ENCODE results near the gene CLTB. TPM values are rescaled to one million over a fixed set of nuclear protein-coding genes. Genes with fewer than 3 reads are reported as not detected.
A peak's percentile ranks its signal among the peaks of the same experiment; 100 is the strongest.

The CLTB gene
- total RNA-seq, 1 donor from 2014 or later = 117 TPM

DNA sequence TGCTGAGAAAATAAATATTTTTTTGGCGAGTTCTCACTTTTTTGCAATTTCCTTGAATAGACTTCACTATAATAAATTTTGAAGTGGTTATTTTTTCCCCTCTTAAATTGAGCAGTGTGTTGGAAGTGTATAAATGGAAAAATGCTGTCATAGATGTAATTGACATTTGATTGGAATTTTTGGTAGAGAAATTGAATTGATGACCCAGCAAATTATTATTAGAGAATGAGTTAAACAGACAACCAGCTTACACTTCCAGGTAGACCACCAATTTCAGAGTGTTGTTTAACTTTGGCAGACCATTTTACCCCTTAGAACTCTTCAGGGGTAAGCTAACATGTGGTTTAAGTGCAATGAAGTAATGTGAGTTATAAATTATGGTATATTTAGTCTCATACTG lies 33.7 kb upstream of the CLTB start:
- H3K4me1 Mint-ChIP-seq (ENCODE audit: low read depth, unreplicated experiment) = peaks cover 2% of the 10 kb centered on the region
- TF ChIP-seq EZH2 (IDR thresholded peaks at IDR 0.05; ENCODE audit: insufficient read depth, low read length) = no peak
- TF ChIP-seq, protein P1, sequence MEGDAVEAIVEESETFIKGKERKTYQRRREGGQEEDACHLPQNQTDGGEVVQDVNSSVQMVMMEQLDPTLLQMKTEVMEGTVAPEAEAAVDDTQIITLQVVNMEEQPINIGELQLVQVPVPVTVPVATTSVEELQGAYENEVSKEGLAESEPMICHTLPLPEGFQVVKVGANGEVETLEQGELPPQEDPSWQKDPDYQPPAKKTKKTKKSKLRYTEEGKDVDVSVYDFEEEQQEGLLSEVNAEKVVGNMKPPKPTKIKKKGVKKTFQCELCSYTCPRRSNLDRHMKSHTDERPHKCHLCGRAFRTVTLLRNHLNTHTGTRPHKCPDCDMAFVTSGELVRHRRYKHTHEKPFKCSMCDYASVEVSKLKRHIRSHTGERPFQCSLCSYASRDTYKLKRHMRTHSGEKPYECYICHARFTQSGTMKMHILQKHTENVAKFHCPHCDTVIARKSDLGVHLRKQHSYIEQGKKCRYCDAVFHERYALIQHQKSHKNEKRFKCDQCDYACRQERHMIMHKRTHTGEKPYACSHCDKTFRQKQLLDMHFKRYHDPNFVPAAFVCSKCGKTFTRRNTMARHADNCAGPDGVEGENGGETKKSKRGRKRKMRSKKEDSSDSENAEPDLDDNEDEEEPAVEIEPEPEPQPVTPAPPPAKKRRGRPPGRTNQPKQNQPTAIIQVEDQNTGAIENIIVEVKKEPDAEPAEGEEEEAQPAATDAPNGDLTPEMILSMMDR (IDR thresholded peaks at IDR 0.05; ENCODE audit: insufficient read depth, low read depth, low read length) = no peak
- no peaks in the 10 kb centered on the region for H3K27me3 ChIP-seq (ENCODE audit: insufficient read depth, low read length)
- peaks cover 35% of the 10 kb centered on the region for H4K20me1 ChIP-seq (ENCODE audit: insufficient read depth, low read length)
- H3K4me3 Mint-ChIP-seq (ENCODE audit: unreplicated experiment) = peak overlapping the region; percentile 99
- H3K4me3 ChIP-seq (ENCODE audit: insufficient read depth, low read depth, low read length) = peak overlapping the region; percentile 98
- no peaks in the 10 kb centered on the region for H3K27me3 Mint-ChIP-seq (ENCODE audit: low read depth, unreplicated experiment)
- H3K9ac ChIP-seq (ENCODE audit: low read length) = no peak overlapping the region
- H3K36me3 Mint-ChIP-seq (ENCODE audit: low read depth, unreplicated experiment) = peaks cover 2% of the 10 kb centered on the region
- peaks cover 12% of the 10 kb centered on the region for H3K4me1 ChIP-seq (ENCODE audit: insufficient read depth, low read length)
- no peak for FAIRE-seq
- H3K9me3 Mint-ChIP-seq (ENCODE audit: unreplicated experiment) = no peaks in the 10 kb centered on the region
- H3K27ac Mint-ChIP-seq (ENCODE audit: unreplicated experiment) = no peak overlapping the region
- peak overlapping the region; percentile 96 for H3K4me2 ChIP-seq (ENCODE audit: low read length)
- H2AFZ ChIP-seq (ENCODE audit: low read depth, low read length) = no peak overlapping the region
- DNase-seq (ENCODE audit: low read depth) = no peak
- no peaks in the 10 kb centered on the region for H3K9me3 ChIP-seq (ENCODE audit: insufficient read depth, low read depth, low read length)
- H3K36me3 ChIP-seq (ENCODE audit: insufficient read depth, low read length) = peaks cover 3% of the 10 kb centered on the region
- H3K27ac ChIP-seq (ENCODE audit: low read depth, low read length) = no peak overlapping the region
- H3K79me2 ChIP-seq (ENCODE audit: insufficient read depth, low read length) = peaks cover 57% of the 10 kb centered on the region

DNA sequence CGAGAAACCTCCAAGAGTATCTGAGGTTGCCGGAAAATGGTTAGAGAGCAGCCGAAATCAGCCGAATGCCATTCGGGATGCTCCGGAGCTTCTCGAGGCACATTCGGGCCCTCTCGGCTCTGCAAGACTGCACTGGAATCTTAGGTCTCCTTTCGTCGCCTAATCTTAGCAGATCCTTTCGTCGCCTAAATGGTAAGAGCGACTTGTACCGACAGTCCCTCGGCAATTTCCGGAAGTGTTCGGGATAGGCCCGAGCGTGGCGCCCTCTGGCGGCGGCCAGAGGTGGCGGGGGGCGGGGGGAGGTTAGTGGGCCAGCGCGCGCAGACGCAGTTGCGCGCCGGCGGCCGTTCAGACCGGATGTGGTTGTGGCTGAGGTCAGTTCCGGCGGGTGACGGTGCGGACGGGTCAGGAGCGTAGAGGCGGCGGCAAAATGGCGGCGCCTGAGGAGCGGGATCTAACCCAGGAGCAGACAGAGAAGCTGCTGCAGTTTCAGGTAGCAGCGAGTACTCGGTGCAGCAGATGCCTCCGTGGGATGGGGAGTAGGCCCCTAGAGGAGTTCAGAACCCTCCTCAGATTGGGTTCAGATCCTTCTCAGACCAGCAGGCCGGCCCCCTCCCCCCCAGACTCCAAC lies 31.8 kb upstream of the CLTB start, which contains the start of gene FAF2:
FAF2 (plus strand) TSS at position 408 of the 631 bp plus-strand sequence; CDS start at position 431, 23 bp downstream.
- no peaks in the 10 kb centered on the region for H3K27me3 Mint-ChIP-seq (ENCODE audit: low read depth, unreplicated experiment)
- peak within 1 kb of the TSS; percentile 97 for H3K27ac ChIP-seq (ENCODE audit: low read depth, low read length)
- peaks cover 12% of the 10 kb centered on the region for H3K4me1 ChIP-seq (ENCODE audit: insufficient read depth, low read length)
- peak within 1 kb of the TSS; percentile 91 for H2AFZ ChIP-seq (ENCODE audit: low read depth, low read length)
- H3K9ac ChIP-seq (ENCODE audit: low read length) = peak within 1 kb of the TSS; percentile 99
- no peaks in the 10 kb centered on the region for H3K36me3 Mint-ChIP-seq (ENCODE audit: low read depth, unreplicated experiment)
- TF ChIP-seq EZH2 (IDR thresholded peaks at IDR 0.05; ENCODE audit: insufficient read depth, low read length) = no peak
- TF ChIP-seq, protein P1 (IDR thresholded peaks at IDR 0.05; ENCODE audit: insufficient read depth, low read depth, low read length) = peak; percentile 88
- no peaks in the 10 kb centered on the region for H3K4me1 Mint-ChIP-seq (ENCODE audit: low read depth, unreplicated experiment)
- H3K4me3 ChIP-seq (ENCODE audit: insufficient read depth, low read depth, low read length) = peak within 1 kb of the TSS; percentile 98
- peaks cover 23% of the 10 kb centered on the region for H4K20me1 ChIP-seq (ENCODE audit: insufficient read depth, low read length)
- peaks cover 45% of the 10 kb centered on the region for H3K79me2 ChIP-seq (ENCODE audit: insufficient read depth, low read length)
- H3K36me3 ChIP-seq (ENCODE audit: insufficient read depth, low read length) = no peaks in the 10 kb centered on the region
- H3K27me3 ChIP-seq (ENCODE audit: insufficient read depth, low read length) = no peaks in the 10 kb centered on the region
- peak within 1 kb of the TSS; percentile 99 for H3K4me3 Mint-ChIP-seq (ENCODE audit: unreplicated experiment)
- DNase-seq (ENCODE audit: low read depth) = peak; percentile 98
- H3K9me3 ChIP-seq (ENCODE audit: insufficient read depth, low read depth, low read length) = no peaks in the 10 kb centered on the region
- H3K9me3 Mint-ChIP-seq (ENCODE audit: unreplicated experiment) = no peaks in the 10 kb centered on the region
- peak within 1 kb of the TSS; percentile 99 for H3K4me2 ChIP-seq (ENCODE audit: low read length)
- peak within 1 kb of the TSS; percentile 100 for H3K27ac Mint-ChIP-seq (ENCODE audit: unreplicated experiment)
- FAIRE-seq = no peak

DNA sequence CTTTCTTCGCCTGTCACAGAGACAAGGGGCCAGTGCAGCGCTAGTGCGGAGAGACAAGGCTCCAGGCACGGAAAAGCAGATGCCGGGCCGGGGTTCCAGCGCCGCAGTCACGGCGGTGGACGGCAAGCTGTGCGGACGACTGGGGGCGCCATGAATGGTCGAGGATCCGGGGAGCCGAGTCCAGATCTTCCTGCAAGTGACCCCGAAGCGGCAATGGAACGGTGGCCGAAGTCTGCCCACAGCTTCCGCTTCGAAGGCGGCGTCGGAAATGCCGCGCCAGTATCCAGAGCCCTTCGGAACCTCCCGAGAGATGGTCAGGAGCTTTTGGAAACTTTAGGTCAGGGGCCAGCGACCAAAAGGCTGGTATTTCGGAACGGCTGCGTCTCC lies 31.2 kb upstream of the CLTB start:
- no peaks in the 10 kb centered on the region for H3K4me1 Mint-ChIP-seq (ENCODE audit: low read depth, unreplicated experiment)
- Histone ChIP-seq H3K4me3 (ENCODE audit: insufficient read depth, low read depth, low read length) (peak overlapping the region; percentile 75), H3K27ac (ENCODE audit: low read depth, low read length) (peak overlapping the region; percentile 84), H3K27me3 (ENCODE audit: insufficient read depth, low read length) (no peaks in the 10 kb centered on the region), H2AFZ (ENCODE audit: low read depth, low read length) (peak overlapping the region; percentile 91), H3K36me3 (ENCODE audit: insufficient read depth, low read length) (no peaks in the 10 kb centered on the region), H3K9me3 (ENCODE audit: insufficient read depth, low read depth, low read length) (no peaks in the 10 kb centered on the region), H3K4me1 (ENCODE audit: insufficient read depth, low read length) (peaks cover 12% of the 10 kb centered on the region), H3K9ac (ENCODE audit: low read length) (peak overlapping the region; percentile 99), H4K20me1 (ENCODE audit: insufficient read depth, low read length) (peaks cover 18% of the 10 kb centered on the region), H3K79me2 (ENCODE audit: insufficient read depth, low read length) (peaks cover 41% of the 10 kb centered on the region), H3K4me2 (ENCODE audit: low read length) (peak overlapping the region; percentile 99)
- TF ChIP-seq, protein P1 (IDR thresholded peaks at IDR 0.05; ENCODE audit: insufficient read depth, low read depth, low read length) = no peak
- TF ChIP-seq EZH2 (IDR thresholded peaks at IDR 0.05; ENCODE audit: insufficient read depth, low read length) = no peak
- peak overlapping the region; percentile 99 for H3K4me3 Mint-ChIP-seq (ENCODE audit: unreplicated experiment)
- no peak for DNase-seq (ENCODE audit: low read depth)
- peak overlapping the region; percentile 100 for H3K27ac Mint-ChIP-seq (ENCODE audit: unreplicated experiment)
- FAIRE-seq = no peak
- H3K27me3 Mint-ChIP-seq (ENCODE audit: low read depth, unreplicated experiment) = no peaks in the 10 kb centered on the region
- H3K9me3 Mint-ChIP-seq (ENCODE audit: unreplicated experiment) = no peaks in the 10 kb centered on the region
- H3K36me3 Mint-ChIP-seq (ENCODE audit: low read depth, unreplicated experiment) = no peaks in the 10 kb centered on the region
